Hepatic stellate cell (primary cell): ENCODE results near the gene NSFL1C.

ENCODE experiments used
- DNase-seq: peaks from one replicate; pipeline ENCODE4 v3.0.0; 2011; ENCODE audit warnings: low spot score

The NSFL1C gene

DNA sequence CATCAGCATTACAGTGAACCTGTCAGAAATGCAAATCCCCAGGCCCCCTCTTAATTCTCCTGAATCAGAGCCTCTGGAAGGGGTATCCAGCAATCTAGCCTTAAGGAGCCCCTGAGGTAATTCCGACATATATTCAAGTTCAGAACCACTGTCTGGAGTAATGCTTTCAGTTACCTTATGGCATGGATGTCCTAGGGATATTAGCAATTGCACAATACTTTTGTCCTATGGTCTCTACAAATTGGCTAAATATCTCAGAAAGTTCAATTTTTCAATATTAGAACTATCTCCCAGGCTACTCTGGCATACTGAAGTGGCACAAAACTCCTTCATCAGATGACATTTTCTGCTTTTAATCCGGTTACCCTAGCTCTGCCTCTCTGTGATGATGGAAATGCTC is 6.4 kb downstream of the NSFL1C start:
- no peak for DNase-seq

DNA sequence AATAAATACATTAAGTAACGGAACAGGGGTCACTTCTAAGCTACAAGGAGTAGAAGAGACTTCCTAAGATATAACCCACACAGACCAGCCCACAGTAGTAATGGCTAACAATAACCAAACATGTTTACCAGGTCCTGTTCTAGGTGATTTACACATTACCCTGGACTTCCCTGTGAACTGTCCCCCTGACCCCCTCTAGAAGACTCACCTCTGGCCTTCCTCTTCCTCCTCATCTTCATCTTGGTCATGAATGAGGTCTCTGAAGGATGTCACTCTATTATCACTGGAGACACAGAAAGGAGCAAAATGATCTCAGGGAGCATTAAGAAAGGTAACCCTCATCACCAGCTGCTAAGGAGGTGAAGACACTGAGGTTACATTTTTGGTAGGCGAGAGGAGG is 8.7 kb downstream of the NSFL1C start:
- no peak for DNase-seq

DNA sequence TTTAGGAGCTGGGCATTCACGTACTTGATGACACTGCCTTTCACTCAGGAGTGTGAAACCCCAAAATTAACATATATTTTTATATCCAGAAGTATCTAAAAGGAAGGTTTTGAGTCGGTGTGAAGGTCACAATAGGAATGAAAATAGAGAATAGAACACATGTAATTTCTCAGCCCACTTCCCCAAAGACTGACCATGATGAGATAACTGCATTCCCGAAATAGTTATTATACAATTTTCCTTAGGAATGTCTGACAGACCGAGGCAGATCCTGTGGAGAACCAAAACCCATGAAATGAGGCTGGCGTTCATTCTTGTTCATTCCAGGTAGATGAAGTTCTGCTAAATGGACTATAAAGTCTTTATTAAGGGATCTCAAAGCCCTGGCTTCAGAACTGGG is 10.3 kb downstream of the NSFL1C start:
- DNase-seq = peak; percentile 35

DNA sequence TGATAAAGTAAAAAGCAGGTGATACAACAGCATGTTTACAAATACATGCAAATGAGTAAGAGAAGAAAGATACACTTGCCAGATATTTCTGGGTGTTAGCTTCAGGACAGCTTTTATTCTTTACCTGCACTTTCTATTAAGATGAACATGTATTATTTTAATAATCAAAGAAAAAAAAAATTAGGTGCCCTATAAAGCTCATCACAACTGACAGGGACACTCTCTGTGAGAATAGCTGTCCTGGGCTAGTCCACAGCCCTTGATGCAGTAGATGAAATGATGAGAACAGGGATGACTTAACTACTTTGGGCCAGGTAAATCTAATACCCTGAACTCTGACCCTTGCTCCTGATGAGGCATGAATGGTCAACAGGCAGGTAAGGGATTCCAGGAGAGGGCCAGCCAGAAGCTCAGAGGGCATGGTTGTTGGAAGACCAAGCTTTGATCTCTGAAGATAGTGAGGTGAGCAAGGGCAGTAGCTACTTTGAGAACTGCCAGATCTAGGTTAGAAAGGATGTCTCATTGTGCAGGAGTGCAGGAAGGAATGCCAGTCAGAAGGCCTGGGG is 15.6 kb downstream of the NSFL1C start:
- no peak for DNase-seq

DNA sequence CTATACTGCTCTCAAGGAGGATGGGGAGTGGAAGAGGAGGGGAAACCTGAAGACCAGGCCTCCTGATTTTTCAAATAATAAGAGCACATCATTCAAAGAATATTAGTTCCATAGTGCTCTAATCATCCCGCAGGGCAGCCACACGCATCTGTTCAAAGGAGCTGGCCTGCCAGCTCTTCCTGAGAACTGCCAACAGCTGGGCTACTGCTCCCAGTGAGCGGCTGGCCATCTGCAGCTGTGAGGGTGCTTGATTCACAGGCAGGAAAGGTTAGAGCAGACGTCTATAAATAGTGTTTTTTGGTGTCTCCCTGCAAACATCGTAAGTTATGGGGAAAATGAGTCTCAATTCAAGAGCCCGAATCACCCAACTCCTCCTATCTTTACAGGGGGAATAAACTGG is 17.3 kb downstream of the NSFL1C start:
- DNase-seq = no peak

DNA sequence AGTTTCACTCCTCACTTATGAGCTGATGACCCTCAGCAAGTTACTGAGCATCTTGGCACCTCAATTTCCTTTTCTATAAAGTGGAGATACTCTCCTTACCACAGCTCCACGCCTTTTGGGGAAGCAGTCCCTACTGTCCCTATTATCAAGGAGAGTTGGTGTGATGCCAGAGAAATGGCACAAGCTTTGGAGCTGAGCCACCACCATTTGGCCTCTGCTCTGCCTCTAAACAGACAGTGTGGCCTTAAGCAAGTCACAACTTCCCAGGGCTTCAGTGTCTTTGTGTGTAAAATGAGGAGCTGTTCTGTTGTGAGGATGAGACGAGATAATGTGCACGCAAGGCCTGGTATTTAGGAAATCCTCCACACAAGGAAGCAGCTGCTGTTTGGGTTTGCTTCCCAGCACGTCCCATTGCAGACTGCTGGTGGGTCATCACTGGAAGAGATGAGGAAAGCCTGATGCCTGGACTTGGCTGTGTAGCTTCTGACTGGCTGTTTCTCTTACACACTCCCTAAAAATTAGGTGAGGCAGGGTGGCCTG is 18.5 kb downstream of the NSFL1C start:
- no peak for DNase-seq

DNA sequence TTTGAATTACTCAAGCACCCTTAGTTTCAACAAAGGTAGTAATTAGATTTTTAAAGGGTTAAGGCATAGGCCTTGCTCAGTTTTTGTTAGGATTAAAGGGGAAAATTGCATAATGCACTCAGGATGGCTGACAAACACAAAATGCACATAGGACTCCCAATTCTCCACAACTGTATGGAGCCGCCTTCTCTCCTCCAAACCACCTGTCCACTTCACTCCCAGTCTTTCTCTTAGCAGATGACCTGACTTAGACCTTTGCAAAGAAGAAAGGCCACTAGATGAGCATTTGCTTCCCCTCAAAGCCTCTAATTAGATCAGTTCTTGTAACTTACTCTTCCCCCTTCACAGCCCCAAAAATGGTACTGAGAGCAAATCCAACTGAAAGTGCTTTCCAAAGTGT is 20.1 kb downstream of the NSFL1C start:
- no peak for DNase-seq

DNA sequence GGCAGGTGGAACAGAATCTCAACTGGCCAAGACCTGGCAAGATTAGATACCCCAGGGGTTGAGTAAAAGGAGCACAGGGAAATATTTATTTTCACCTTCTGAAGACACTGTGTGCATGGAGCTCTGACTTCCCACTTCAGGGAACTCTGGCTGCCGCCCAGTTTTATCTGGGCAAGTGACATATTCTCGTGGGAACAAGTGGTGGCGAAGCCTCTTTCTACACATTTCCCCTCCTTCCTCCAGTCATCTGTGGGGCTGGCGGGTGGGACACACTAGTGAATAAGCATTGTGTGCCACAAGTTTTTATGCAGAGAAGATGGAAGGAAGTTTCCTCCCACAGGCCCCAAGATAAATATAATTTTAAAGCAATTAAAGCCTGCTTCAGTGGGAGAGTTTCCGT is 23.6 kb downstream of the NSFL1C start:
- DNase-seq = no peak

DNA sequence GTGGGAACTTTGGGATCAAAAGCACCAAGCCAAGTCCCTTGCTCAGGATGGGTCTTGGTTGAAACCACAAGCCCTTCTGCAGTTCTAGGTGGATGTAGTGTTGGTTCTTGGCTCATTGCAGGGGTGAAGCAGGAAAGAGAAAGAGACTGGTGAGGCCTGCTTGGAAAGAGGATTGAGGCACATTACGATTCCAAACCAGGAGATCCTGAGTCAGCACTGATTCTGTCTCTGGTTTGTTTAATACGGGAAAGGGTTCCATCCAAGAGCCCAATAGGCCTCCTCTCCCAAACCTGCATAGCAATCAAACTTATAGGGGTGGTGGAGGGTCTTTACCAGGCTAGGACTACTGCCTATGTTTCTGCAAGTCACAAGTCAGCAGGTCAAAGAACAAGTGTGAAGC is 24.3 kb downstream of the NSFL1C start:
- no peak for DNase-seq

DNA sequence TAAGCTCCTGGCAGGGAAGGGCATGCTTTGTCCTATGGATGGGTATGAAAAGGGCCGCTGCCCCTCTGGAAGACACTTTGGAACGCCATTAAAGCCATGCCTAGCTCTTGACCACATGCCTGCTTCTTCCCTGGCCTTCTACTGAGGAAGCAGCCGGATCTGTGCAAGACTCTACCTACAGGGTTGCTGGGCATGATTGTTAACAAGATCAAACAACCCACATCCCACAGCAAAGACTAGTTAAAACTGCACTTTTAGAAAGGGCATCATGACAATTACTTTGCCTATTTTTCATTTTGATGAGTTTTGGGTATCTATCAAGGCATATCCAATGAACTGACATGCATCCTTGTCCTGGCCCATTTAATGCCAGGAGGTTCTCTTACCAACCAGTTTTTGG is 25.5 kb downstream of the NSFL1C start:
- no peak for DNase-seq

DNA sequence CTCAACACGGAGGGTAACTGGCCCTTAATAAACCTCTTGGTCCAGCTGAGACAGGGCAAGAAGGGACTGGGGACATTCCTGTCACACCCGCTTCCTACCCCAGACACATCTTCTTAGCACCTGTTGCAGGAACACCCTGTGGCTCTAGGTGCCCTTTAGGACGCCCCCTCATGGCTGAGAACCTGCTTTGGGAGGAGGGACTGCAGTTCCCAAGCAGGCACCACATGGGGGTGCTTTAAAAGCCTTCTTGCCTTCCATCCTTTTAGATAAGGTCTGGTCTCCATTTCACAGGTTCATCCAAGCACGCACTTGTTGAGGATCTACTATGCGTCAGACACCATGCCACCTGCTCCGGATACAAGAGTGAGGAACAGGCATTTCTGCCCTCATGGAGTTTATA is 26.6 kb downstream of the NSFL1C start:
- DNase-seq = no peak

DNA sequence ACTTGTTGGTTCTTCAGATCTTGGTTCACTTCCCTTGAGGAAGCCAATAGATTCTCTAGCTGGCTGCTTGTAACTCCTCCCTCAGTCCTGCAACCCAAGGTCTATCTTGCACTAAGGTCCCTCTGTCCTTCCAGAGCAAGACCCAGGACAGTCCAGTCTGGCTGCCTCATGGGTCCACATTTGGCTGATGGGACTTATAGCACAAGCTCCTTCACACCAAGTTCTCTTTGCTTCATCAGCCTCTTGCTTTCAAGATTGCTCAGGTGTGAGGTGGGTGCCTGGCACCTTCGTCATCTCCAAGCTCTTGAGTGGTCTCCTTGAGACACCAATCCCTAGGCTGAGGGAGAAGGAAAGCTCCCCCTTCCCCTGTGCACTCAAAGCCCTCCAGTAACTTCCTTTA is 28.3 kb downstream of the NSFL1C start:
- no peak for DNase-seq

DNA sequence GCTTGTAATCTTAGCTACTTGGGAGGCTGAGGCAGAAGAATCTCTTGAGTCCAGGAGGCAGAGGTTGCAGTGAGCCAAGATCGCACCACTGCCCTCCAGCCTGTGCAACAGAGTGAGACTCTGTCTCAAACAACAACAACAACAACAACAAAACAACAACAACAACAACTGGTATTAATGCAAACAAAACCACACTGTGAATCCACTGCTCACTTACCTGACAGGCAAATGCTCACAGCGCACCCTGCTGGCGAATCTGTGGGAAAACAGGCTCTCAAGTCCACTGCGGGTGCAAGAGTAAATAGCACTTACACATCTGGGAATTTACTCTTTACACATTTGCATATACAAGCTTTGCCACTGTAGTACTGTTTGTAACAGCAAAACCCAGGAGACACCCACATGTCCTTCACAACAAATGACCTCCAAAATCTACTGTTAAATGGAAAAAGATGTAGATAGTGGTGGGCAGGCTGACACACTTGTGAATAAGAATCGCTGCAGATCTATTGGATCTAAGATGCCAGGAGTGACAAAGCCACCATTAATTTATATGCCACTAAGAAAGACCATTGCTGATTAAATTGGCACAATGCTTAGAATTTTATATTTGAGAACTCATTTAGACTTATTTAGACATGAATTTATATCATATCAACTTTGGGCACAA is 29.3 kb downstream of the NSFL1C start:
- DNase-seq = peak; percentile 54

DNA sequence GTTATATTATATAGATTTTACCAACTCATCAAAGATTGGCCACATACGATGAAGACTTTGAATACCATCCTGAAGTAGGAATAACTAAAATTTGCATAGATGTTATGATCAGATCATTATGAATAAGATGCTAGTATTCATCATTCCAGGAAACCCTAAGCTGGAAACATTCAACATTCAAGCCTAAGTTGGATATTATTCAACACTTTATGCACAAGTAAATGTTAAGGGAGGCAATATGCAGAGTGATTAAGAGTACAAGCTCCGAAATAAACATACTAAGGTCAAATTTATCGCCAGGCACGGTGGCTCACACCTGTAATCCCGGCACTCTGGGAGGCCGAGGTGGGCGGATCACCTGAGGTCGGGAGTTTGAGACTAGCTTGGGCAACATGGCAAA is 30.4 kb downstream of the NSFL1C start:
- no peak for DNase-seq

DNA sequence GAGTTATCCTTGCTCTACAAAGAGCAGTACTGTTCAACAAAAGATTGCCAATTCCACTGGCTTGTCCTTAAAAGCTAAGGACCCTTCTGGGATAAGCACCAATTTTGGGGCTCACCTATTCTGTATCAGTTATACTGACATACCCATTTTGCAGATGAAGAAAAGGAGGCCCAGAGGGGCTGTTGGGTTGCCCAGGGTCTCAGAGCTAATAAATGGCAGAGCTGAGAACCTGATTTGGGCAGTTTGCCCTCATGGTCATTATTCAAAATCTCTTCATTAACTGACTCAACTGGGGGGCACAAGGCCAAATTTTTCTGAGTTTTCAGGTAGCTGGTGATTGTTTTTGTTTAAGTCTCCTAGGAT is 31.3 kb downstream of the NSFL1C start:
- DNase-seq = no peak

DNA sequence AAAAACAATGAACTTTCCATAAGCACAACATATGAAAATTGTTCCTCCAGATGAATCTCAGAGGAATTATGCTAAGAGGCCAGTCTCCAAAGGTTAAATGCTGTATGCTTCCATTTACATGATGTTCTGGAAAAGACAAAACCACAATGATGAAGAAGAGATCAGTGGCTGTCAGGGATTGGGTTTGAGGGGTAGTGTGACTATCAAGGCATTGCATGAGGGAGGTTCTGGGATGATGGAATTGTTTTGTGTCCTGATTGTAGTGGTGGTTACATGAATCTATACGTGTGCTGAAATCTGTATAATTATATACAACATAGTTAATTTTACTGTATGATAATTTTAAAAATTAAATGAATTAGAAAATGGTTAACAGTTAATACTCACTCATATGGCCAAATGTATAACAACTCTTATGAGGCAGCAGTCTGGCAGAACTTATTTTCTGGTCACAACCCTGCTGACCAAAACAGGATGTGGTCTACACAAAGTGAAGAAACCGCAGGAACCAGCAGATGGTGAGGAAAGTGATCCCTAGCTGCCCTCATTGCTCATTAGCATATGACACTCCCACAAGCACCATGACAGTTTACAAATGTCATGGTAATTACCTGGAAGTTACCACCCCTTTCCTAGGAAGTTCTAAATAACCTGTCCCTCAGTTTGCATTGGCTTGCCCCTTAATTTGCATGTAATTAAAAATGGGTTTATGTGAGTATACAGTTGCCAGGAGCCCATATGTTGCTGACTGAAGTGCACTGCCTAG is 31.9 kb downstream of the NSFL1C start:
- DNase-seq = peak; percentile 39

DNA sequence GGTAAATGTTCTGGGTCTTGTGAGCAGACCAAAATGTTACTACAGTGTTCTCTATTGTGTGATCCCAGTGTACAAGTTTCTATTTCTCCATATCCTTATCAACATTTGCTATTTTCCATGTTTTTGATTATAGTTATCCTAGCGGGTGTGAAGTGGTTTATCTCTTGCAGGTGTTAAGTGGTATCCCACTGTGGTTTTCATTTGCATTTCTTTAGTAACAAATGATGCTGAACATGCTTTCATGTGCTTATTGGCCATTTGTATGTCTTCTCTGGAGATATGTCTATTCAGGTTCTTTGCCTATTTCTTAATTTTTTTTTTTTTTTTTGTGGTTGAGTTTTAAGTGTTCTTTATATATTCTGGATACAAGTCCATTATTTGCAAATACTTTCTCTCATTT is 35.5 kb downstream of the NSFL1C start:
- DNase-seq = no peak

DNA sequence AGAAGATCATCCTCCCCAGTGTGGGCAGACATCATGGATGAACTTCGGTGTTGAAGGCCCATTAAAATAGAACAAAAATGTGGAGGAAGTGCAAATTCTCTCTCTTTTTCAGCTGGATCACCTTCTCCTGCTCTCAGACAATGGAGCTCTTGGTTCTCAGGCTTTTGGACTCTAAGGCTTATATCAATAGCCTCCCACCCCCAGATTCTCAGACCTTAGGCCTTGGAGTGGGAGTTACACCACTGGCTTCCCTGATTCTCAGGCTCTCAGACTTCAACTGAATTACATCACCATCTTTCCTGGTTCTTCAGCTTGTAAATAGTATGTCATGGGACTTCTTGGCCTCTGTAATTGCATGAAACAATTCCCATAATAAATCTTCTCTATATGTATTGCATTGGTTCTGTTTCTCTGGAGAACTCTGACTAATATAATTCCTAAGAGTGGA is 36.6 kb downstream of the NSFL1C start:
- no peak for DNase-seq

DNA sequence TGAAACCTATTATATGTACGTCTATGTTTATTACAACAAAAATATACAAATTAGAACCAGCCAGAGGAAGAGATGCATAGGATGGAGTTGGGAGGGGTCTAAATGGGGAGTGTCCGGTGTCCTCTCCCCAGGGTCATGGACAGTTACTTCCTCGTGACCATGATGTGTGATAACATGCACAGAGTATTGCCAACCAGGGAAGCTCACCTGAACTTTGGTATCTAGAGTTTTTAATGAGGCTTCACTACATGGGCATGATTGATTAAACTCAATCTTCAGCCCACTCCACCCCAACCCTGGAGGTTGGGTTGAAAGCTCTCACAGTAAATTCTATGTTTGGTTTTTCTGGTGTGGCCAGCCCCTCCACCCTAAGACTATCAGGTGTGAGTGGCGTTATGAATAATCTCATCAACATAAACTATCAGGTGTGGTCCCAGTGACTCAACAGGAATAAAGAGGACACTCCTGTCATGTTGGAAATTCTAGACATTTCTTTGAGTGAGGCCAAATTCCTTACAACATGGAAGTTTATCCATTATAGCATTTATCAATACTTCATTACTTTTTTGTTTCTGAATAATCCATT is 37.4 kb downstream of the NSFL1C start:
- DNase-seq = no peak

DNA sequence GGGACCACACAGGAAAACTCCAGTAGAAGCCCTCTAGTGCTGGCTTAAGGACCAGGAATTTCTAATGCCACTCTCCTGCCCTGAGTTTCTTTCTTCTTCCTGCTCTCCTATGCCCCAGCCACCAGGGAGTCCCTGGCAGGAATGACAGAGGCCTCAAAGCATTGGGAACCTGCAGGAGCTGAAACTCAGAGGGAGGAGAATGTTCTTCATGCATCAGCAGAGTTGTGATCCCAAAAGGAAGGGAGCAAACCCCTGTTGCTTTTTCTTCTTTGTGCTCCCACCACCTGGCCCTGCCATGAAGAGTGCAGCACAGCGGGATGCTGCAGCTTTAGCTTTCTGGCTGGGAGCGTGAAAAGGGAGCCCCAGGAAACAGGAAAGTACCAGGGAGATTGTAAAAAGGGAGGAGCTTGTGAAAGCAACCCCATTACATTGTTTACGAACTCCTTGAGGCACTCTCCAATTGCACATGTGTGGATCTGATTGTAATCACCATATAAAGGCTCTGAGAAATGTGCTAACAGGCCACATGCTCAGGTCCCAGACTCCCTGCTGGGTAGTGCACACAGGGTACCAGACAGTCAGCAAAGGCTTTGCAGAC is 39.1 kb downstream of the NSFL1C start:
- no peak for DNase-seq

DNA sequence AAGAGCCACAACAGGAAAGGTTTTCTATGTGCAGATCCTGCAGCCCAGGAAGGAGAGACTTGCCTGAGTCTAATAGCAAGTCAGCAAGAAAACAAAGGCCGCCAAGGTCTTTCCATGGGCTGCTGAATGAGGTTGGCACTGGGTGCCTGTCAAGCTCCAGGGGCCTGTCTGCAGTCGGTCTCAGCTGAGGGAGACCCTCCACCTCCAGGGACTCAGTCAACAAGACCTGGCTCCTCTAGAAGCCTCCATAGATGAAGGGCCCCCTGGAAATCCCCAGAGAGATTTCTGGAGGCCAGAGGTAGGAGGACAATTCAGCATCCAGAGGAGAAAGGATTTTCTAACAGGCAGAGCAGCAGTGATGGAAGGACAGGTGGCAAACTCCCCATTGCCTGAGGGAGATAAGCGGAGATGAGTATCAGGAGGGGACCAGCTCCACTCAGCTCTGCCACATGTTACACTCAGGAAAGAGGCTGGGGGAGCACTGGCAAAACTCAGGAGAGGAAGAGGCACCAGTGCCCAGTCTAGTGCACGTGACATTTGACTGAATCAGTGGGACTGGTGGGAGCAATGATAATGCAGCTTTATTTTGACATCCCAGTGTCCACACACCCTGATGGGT is 40.3 kb downstream of the NSFL1C start:
- DNase-seq = no peak

DNA sequence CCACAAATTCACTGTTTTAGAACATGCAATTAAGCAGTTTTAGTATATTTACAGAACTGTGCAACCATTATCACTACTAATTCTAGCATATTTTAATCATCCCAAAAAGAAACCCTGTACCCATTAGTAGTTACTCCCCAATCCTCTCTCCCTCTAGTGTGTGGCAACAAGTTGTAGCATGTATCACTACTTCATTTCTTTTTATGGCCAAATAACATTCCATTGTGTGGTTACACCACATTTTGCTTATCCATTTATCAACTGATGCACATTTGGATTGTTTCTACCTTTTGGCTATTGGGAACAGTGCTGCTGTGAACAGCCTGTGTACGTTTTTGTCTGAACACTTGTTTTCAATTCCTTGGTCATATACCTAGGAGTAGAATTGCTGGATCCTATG is 42.3 kb downstream of the NSFL1C start:
- DNase-seq = no peak
